DMS53 treated with DMSO at 0.1 percent for 48 hours (cell line): ENCODE measurements around the gene SMAP1.

ENCODE experiments used
- DNase-seq: peaks from one replicate; lab custom pipeline; 2025; ENCODE audit not compliant: unreplicated experiment; lab: John Stamatoyannopoulos, UW

The SMAP1 gene

DNA sequence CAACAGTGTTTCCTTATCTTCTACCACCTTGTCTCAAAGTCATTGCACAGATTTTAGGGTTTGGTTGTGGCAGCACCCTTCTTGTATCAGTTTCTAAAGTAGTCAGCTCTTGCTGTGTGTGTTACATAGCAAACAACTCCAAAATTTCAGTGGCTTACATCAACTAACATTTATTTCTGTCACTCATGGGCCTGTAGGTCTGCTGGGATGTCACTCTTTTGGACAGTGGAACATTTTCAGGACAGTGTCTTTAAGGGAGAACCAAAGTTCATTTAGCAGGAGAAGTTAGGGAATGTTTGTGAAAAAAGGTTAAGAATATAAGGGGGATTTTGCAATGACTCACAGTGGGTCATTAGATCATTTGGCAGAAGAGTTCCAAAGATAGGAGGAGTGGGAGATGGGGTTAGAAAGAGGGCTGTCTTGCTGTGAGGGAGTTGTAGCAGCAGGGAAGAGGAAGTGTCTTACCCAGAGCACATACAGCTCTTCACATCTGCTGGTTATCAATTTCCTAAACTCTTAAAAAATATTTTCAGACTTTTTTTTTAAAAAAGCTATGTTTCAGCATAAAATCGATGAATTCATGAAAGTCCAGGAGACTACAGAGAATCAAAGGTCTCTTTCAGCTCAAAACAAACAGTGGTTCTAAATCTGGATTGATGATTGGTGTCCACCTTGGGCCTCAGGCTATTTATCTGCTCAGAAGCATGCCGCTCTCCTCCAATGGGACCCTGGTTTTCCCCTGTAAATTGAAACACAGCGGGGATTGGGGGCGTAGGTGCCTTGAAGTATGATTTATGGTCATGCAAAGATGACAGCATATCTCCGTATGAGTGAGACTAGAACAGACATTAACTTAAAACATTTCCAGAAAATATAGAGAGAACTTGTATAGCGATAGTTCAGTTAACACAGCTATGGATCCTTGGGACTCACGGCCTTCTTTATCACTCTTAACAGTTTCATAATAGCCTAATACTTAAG is 171.9 kb downstream of the SMAP1 start:
- DNase-seq = no peak

DNA sequence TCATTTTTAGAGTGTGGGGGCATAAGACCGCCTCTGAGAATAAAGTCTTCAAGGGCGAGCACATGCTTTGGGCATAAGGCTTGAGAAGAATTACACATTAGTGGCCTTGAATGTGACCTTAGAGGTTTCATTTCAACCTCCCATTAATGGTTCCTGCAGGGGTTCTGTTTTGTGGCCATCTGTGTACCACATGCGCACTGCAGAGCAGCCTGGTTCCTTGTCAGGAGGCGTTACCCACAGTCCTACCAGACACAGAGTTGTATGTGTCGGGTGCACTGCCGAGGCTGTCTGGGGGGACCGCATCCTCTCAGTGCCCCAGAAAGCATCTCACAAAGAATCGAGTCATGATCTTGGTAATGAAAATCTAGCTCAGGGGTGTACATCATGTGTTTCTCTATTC is 173.4 kb downstream of the SMAP1 start:
- DNase-seq = no peak

DNA sequence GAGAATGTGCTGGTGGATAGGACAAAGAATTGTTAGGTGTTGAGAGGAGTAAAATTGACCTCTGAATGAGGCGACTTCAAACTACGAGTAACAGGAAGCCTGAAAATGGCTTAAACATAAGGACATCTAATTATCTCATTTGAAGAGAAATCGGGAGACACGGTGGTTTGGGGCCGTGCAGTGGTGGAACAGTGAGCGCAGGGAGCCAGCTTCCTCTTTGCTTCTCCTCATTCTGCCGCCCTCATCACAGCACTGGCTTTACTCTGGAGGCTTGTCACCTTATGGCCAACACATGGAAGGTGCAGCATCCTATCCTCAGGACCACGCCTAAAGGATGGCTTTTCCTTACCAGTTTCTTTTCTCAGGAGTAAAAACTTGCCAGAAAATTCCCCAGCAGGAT is 174.9 kb downstream of the SMAP1 start:
- no peak for DNase-seq

DNA sequence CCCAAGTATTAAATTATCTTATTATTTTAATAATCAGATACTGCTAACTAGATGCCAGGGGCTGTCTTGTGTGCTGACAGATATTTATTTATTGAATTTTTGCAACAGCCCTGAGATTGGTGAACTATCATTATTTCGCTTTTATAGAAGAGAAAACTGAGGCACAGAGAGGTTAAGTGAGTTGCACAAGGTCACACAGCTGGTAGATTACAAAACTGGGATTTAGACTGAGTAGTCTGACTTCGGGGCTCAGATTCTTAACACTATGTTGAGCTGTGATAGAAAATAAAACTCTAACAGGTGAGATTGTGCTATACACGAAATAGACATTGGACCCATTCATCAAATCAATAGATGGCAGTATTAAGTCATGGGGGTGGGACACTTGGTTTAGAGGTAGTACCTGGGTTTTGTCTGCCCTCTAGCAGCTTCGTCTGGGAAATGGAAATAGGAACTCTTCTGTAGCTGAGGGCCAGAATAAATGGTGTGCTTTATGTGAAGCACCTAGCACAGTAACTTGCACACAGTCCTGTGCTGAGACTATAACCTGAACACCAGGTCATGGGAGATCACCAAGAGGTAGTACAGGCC is 175.7 kb downstream of the SMAP1 start:
- DNase-seq = no peak

DNA sequence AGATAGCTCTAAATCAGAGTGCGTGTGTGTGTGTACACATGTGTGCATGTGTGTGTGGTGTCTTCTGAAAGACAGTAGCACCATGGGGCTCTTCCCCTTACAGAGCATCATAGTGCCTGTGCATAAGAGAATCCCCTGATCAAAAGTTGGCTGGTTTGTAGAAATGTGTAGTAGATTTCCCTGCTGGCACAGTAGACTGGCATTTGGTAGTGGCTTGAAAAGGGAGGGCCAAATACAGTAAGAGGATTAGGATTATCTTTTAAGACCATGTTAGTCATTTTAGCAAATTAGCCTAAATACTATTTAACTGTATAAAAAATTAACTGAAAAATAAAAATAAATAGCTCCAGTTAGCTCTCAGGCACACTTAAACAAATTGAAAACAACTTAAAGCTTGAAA is 176.6 kb downstream of the SMAP1 start:
- DNase-seq = no peak

DNA sequence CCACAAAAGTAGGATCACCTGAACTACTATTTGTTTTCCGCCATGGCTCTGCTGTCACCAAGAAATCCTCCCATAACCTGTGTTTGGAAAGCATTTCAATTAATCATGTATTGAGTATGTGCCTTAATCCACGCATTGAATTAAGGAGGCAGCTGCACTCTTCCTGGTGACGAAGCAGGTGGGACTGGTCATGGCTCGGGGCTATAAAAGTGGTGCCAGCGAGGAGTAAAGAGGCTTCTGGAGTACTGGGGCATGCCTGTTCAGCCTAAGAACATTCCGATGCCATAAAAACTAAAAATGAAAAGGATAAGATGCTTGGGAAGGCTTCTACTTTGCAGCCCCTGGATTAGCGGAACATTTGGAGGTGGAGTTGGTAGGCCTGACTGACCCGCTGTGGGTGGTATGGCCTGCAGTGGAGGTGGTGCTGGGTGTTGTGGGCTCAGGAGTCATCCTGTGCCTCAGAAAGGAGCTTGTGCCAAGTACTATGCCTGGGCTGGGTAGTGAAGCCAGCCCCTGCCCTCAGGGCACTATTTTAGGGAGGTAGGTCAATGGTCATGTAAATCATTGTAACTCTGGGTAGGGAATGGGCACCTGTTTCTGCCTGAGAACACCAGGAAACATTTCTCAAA is 178.6 kb downstream of the SMAP1 start:
- no peak for DNase-seq

DNA sequence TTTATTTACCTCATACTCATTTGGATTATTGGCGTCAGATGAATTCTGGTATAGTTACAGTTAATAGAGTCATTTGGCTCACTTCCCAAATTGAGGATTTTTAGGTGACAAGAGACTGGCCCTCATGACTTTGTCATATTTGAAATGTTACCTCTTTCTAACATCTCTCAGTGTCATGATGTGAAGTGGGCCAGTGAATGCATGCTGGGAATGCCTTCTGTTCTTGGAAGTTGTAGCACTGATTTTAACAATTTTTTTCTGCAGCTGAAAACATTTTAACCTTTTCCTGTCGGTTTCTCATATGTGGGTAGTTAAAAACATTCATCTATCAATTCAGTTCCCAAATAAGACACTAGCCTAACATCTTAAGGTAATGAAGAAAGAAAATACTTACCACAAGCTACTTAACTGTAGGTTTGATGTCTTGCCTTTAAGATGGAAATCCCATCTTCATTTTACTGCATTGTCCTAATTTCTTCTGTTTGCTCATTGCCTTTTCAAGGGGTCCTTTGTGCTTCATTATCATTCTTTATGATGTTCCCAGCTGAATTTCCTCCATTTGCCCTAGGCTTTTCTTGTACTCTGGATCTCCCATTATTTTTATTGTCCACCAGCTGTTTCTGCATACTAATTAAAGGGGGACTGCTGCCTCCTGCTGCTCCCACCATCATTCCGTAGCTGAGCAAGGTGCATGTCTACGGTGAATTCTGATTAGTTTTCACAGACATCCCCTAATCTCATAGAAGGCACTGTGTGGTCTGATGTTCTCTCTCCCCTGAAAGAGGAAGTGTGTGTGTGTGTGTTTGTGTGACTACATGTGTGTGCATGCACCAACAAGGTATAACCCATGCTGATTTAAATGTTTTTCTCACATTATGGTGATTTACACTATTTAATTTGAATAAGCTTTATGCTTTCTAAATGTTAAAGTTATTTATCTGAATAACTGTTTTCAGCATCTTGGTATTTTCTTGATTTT is 179.7 kb downstream of the SMAP1 start:
- no peak for DNase-seq

DNA sequence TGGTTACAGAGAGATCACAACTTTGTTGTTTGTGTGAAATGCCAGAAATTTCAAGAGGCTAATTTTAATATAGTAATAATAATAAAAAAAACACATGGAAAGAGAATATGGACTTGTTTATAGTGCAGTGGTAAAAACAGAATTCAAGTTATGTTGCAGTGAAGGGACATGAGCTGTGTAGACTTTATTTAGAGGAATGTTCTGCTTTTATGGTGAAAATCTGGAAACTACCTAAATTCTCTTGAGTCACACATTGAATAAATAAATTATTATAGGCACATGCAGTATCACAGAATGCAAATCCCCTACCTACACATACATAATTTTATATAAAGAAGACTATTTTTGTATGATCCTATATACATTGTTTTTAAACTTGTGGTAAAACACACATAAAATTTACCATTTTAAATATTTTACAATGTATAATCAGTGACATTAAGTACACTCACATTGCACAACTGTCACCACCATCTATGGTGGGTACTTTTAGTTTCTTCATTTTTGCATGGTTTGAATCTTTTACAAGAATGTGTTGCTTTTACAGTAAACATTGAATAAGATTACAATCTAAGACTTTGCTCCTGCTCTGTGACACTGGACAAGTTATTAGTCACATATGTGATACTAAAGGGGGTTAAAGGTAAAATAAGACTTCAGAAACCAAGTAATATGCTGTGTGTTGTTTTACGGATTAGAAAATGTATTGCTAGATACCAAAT is 181.8 kb downstream of the SMAP1 start:
- no peak for DNase-seq

DNA sequence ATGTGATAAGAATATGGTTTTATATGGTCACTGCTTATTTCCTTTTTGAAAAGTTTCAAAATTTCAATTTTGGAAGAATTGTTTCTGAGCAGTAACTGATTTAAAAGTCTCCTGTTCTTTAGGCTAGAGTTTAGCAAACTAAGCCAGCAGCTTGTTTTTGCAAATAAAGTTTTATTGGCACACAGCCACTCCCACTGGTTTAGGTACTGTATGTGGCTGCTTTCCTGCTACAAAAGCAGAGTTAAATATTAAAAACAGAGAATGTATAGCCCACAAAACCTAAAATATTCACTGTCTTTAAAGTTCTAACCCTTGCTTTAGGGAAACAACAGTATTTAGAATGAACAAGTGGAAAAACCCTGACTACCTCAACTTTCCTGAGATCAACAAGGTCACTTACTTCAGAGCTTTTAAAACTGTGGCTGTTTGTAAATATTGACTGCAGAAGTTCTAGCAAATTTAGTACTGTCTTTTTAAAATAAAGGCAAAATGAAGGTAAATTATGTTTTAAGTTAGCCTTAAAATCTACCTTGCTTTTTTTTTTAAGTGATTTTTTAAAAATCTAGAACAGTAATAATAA is 185.1 kb downstream of the SMAP1 start:
- DNase-seq = no peak

DNA sequence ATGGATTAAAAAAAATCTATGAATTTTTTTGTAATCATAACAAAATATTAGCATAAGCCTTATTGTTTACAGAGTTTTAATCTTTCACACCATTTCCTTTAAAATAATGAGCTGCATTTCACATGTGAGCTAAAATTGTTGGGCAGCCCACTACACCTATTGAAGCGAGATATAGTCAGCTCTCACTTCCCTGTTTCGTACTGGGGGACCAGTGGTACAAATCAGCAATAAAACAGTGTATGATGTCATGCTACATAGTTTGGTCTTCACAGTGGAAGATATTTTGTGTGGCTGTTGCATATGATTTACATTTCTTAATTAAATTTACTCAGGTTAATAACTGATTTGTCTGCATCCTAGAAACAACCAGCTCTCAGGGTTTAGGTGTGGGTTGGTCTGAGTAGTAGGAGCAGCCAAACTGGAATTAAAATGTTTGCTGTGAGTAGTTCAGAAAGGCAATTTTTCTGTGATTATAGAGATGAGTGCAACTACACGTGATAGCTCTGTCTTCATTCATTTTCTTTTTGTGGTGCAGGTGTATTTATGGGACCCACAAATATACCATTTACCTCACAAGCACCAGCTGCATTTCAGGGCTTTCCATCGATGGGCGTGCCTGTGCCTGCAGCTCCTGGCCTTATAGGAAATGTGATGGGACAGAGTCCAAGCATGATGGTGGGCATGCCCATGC is 189.8 kb downstream of the SMAP1 start:
- no peak for DNase-seq

DNA sequence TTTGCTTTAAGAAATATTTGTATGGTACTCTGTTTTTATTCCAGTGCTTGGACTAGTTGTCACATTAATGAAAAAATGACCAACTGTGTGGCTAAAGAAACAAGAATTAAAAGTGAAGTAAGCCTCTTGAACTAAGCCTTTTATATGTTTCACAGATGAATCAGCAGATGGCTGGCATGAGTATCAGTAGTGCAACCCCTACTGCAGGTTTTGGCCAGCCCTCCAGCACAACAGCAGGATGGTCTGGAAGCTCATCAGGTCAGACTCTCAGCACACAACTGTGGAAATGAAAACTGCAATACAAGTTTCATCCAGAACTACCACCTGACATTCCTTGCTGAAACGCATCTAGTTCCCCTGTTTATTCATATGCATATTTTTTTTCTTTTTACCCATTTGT is 192.4 kb downstream of the SMAP1 start:
- no peak for DNase-seq

DNA sequence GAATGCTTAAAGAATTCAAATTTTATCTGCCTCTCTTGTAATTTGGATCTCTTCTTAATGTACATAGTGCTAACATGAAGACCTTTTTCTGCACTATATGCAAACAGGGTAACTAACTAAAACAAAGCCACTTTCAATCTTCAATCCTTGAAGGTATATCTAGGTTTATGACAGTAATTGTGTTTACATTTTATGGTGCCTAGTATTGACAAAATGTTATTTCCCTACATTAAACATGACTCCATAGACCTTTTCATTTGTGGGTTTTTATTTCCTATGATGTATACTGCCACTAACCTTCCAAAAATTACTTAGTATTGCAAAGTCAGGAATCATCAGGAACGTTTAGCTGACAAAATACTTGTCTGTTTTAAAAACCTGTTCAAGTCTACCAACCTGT is 193.2 kb downstream of the SMAP1 start:
- no peak for DNase-seq

DNA sequence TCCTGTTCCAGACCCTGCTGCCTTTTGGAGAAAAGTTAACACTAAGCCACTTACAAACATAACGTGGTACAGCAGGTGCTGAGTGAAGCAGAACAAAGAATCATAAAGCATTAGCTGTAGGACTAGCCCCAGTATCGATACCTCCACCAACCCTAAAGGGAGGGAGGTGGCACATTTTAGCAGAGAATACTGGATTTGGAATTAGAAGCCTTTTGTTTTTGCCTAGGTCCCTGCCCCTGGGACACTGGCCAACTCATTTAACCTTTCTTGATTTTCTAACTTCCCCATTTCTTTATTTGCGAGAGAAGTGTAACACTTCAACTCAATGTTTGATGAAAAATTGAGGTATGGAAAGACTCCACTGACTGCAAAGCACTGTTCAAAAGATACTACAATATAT is 195.7 kb downstream of the SMAP1 start:
- no peak for DNase-seq

DNA sequence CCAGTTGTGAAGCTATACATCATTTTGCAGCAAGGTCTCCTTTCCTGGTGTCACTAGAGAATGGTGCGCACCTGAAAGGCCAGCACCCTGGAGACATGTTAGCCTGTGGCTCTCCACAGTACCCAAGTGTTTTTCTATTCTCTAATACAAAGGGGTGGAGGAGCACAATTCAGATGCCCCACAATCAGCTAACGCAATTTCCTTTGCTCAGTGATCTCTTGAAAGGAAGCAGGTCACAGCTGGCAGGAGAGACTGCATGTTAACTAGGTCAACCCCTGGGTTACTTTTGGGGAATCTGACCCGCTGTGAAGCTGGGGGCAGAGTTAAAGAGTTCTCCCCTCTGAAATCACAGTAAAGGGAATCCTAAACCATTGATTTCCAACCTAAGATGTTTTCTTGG is 196.7 kb downstream of the SMAP1 start:
- no peak for DNase-seq

DNA sequence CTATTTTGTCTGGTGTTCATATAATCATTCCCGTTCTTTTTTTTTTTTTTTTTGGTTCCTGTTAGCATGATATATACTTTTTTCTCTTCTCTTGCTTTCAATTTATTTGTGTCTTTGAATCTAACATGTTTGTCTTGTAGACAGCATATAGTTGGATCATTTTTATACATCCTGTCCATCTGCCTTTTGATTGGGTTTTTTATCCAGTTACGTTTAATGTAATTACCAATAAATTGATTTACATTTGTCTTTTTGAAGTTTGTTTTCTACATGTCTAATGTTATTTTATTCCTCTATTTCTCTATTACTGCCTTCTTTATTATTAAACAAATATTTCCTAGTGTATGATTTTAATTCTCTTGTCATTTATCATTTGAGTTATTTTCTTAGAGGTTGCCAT is 204.8 kb downstream of the SMAP1 start:
- no peak for DNase-seq

DNA sequence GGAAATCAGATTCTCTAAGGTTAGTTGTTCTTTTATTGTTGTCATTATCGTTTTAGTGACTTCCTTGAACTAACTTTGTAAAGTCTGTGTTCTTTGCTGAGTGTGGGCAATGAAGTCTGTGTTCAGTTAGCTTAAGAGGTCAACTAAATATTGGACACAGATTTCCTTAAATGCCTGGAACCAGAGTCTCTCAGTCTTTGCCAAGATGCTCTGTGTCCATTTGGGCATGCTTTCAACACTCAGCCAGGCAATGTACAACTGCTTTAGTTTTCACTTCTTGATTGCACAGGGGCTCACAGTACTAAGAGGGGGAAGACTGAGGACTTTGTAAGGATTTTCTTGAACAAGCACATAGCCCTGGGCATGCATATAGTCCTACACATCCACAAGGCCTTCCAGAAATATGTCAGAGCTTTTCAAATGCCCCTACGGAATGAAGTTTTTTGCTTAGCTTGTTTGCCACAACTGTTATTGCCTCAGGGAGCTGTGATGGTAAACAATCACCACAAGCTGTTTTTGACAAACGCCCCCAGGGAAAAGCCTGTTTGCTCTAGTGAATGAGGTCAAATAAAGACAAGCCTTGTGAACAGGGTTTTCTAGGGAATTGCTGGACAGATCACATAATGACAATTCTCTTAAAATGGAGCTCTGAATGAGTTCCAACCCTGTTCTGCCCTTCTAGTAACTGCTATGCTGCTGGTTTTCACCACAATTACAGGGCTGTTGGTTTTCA is 206.7 kb downstream of the SMAP1 start:
- no peak for DNase-seq

DNA sequence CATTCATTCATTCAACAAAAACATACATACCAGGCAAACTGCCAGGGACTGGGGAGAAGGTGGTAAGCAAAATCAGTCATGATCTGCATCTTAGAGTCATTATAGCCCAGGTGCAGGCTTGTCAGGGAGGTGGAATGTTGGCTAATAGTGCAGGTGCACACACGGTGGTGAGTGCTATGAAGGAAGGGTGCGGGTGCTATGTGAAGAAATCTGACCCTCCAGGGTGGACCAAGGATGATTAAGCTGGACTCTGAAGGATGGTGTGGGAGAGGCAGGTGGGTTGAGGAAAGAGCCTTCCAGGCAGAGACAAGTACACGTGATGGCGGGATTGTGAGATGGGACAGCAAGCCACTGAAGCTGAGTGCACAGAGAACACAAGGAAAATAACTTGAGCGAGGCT is 211.8 kb downstream of the SMAP1 start:
- DNase-seq = no peak

DNA sequence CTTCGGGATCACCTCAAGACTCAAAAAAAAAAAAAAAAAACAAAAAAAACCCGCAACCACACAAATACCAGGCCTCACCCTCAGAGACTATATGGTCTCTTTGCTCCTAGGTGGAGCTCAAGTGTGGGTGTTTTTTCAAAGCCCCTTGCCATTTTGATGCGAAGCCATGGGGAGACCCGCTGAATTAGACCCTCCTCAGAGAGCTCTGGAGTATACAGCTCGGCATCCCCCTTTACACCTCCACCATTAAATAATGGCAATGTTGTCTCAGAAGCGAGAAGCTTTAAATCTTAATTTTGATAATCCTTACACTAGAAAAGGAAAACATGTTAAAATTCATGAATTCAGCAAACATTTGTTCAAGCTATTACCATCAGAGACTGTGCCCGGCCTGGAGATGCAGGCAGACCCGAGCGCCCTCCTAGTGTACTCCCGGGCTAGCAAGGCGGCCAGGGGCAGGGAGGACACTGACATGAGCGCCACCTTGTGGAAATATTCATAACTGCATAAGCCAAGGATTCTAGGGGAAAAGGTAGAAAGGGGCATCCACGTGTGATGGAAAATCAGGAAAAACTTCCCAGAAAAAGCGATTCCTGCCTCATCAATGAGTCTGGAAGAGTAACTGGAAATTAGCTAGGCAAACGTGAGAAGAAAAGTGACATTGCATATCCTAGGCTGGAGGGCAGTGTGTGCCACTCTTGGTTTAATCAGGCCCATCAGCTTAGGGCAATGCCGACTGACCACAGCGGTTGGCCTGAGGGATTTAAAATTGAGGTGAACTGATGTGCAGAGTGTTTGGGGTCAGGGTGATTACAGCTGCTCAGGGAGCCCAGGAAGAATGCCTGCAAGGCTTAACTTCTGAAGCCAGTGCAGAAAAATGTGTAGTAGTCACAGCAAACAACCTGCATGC is 216.6 kb downstream of the SMAP1 start:
- peak; percentile 68 for DNase-seq
